Mesodermal cell (in vitro differentiated cells): ENCODE data around the gene C22orf42. TPM values are rescaled to one million over a fixed set of nuclear protein-coding genes. Genes with fewer than 3 reads are reported as not detected.

Experiments used
- H3K27ac ChIP-seq: 2 replicates; pipeline ENCODE4 v1.7.0; 2013; ENCODE audit warnings: mild to moderate bottlenecking, low read depth, low read length, moderate library complexity; ENCODE audit not compliant: severe bottlenecking
- H3K36me3 ChIP-seq: 2 replicates; pipeline ENCODE4 v1.7.1; 2013; ENCODE audit warnings: mild to moderate bottlenecking, low read length, moderate library complexity; ENCODE audit not compliant: control insufficient read depth, insufficient read depth
- H3K4me1 ChIP-seq: one replicate; pipeline ENCODE4 v1.7.1; 2013; ENCODE audit warnings: mild to moderate bottlenecking, low read length; ENCODE audit not compliant: insufficient read depth, control insufficient read depth, poor library complexity, severe bottlenecking
- H3K4me3 ChIP-seq: 2 replicates; pipeline ENCODE4 v1.7.0; 2013; ENCODE audit warnings: low read length, control low read depth, mild to moderate bottlenecking; ENCODE audit not compliant: insufficient read depth, poor library complexity, severe bottlenecking; ENCODE audit errors: extremely low read depth
- H3K9me3 ChIP-seq: 2 replicates; pipeline ENCODE4 v1.7.1; 2013; ENCODE audit warnings: mild to moderate bottlenecking, low read length, moderate library complexity; ENCODE audit not compliant: control insufficient read depth
- WGBS, 2 experiments: methylation state at CpG; one replicate each; pipeline ENCODE4 v1.1.5; 2013; ENCODE audit warnings: missing lambda C conversion rate in 2 of 2; ENCODE audit not compliant: insufficient coverage in 2 of 2; 5-methylcytosine and 5-hydroxymethylcytosine counted together
- polyA plus RNA-seq, 2 experiments: library from polyadenylated mRNA; stranded (reverse); fragments of 50-300 nt; gene quantifications; one replicate each; pipeline ENCODE4 v1.2.3, GENCODE V29; 2013

Gene C22orf42, protein sequence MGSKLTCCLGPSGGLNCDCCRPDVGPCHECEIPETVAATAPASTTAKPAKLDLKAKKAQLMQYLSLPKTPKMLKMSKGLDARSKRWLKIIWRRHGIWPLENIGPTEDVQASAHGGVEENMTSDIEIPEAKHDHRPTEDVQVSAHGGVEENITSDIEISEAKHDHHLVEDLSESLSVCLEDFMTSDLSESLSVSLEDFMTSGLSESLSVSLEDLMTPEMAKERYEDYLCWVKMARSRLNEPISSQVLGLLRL
- polyA plus RNA-seq (2013, experiment 1 of 2): not detected
- not detected for polyA plus RNA-seq (2013, experiment 2 of 2)

DNA sequence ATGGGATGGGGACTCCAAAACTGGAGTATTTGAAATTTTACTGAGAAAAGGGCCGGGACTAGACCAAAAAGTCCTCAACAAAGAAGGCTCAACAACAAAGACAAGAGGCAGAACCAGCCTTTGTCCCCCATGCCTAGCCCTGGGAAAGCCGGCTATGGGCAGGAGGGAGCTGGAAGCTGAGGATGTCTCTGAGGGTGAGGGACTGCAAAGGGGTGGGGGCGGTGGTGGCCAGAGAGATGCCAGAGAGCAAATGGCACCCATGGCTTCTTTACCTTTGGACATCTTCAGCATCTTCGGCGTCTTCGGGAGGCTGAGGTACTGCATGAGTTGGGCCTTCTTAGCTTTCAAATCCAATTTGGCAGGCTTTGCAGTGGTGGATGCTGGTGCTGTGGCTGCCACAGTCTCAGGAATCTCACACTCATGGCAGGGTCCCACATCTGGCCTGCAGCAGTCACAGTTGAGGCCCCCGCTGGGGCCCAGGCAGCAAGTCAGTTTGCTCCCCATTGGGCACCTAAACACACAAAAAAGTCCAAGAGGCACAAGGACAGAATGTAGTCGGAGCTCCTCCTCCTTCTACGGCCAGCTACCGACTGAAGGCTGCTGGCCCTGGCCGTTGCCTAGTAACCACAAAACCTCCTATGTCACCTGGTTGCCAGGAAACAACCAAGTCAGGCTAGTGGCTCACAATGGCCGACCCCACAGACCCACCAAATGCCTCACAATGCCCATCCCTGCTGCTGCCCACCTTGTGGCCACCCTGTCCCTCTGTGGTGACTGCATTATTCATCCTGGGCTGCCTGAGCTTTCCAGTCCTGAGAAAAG lies at the start of gene C22orf42:
C22orf42 (minus strand) TSS at position 592 of the 822 bp plus-strand sequence; CDS start at position 504, 88 bp downstream.
- no peak within 1 kb of the TSS for H3K27ac ChIP-seq
- no peak within 1 kb of the TSS for H3K4me3 ChIP-seq
- WGBS, 2 experiments: 84 to 87% methylated on average over 10 to 11 of the region's 12 CpGs
- H3K4me1 ChIP-seq: no peaks in the 10 kb centered on the region
- no peaks in the 10 kb centered on the region for H3K36me3 ChIP-seq
- no peaks in the 10 kb centered on the region for H3K9me3 ChIP-seq

DNA sequence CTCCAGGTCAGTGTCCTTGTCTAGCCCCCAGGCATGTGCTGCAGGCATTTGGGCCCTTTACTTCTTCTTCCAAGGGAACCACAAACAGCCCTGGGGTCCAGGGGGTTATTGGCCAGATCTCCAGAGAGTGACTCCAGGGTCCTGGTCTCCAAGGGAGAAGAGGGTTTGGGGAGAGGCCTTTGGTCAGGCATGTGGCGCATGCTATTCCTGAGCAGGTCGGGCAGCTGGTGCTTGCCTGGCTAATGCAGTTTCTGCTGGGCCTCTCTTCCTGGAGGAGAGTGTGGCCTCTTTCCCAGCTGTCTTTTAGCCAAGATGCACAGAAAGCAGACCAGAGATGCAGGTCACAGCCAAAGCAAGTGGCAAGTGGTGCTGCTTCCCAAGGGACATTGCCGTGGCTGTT lies 49.6 kb upstream of the C22orf42 start:
- Histone ChIP-seq H3K4me1 (peaks cover 4% of the 10 kb centered on the region), H3K36me3 (no peaks in the 10 kb centered on the region), H3K9me3 (no peaks in the 10 kb centered on the region), H3K27ac (no peak overlapping the region), H3K4me3 (no peak overlapping the region)
- 88 to 91% methylated on average over 3 of the region's 3 CpGs for WGBS, 2 experiments

DNA sequence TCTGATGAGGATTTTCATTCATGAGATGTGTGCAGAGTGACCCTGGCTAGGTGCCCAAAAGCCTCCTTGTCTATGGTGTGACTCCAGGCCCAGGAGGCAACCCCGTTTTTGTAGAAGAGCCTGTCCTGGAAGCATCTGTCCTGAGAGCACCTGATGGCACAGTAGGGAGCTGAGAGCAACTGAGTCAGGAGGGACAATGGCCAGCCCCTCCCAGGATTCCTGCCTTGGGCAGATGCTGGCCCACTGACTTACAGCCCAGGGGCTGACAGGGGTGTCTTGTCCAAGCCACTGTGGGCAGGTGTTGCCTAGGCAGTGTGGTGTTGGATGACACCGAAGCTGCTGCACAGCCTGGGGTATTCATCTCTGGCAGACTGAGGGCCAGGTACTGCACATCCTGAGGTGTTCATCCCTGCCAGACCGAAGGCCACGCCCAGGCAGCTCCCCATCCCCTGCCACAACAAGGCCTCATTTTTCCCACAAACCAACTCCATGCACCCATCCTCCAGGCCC lies 48.9 kb upstream of the C22orf42 start:
- no peaks in the 10 kb centered on the region for H3K36me3 ChIP-seq
- peaks cover 4% of the 10 kb centered on the region for H3K4me1 ChIP-seq
- no peaks in the 10 kb centered on the region for H3K9me3 ChIP-seq
- WGBS, 2 experiments: 85 to 92% methylated on average over 4 of the region's 4 CpGs
- H3K27ac ChIP-seq: no peak overlapping the region
- H3K4me3 ChIP-seq: no peak overlapping the region

DNA sequence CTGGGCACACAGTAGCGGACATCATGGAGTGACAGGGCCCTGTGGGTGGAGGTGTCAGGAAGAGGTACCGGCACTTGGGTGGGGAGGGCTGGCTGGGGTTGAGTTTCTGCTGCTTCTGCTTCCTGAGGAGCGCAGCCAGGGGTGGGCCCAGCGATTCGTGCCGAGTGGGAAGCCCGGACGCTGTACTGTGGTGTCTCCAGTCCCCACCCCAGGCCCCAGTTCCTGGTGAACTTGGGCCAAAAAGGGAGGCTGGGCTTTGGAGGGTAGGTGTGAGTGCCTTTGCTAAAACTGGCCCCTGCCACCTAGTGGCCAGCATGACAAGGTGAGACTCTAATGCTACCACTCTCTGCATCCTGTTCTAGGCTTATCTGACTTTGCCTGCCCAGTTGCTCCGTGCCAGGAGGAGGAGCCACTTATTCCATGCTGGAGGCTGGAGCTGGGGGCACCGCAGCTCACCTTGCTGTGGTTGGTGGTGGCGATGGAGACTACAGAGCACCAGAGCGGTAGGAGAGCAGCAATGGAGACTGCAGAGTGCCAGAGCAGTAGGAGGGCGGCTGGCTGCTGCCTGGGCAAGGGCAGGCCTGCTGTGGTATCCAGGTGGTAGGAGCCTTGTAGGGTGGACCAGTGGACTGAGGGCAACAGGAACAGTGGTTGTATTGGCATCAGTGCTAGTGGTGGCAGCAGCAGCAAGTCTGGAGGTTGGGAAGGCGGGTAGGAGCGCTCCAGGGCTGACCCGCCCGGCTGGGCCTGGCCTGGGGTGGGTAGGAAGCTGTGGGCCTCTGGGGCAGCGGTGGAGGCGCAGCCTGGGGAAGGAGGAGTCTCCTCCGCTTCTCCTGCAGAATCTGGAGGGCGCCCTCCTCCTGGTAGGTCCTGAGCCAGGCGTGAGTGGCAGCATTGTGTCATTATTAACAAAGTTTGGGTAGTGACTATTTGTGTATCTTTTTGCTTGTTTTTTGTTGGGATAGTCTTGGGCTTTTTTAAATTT lies 48.0 kb upstream of the C22orf42 start:
- Histone ChIP-seq H3K4me1 (peaks cover 4% of the 10 kb centered on the region), H3K27ac (no peak overlapping the region), H3K4me3 (no peak overlapping the region), H3K9me3 (no peaks in the 10 kb centered on the region), H3K36me3 (no peaks in the 10 kb centered on the region)
- WGBS, 2 experiments: 79 to 82% methylated on average over 18 to 19 of the region's 22 CpGs

DNA sequence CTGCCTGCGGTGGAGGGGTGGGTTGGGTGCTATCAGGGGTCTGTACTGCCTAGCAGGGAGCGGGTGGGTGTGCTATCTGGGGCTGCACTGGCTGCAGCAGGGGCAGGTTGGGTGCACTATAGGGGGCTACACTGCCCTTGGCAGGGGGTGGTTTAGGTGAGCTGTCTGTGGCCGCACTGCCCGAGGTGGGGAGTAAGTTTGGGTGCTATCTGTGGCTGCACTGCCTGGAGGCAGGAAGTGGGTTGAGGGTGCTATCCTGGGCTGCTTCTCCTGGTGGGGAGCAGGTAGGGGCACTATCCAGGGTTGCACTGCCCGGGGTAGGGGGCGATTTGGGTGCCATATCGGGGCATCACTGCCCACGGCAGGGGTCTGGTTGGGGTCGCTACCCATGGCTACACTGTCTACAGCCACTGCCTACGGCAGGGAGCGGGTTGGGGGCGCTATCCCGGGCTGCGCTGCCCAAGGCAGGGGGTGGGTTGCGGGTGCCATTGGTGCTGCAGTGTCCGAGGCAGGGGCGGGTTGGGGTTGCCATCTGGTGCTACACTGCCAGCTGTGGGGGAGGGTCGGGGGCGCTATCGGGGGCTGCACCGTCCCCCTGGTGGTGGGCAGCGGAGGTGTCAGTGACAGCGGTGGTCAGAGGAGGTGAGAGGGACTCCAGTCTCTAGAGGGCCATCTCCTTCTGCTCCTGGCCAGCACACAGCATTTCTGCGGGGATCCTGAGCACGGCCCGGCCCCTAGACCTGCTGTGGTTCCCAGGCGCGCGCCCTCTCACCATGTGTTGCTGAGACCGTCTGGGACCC lies 47.1 kb upstream of the C22orf42 start:
- H3K9me3 ChIP-seq: no peaks in the 10 kb centered on the region
- 74 to 77% methylated on average over 21 to 27 of the region's 30 CpGs for WGBS, 2 experiments
- H3K4me3 ChIP-seq: no peak overlapping the region

DNA sequence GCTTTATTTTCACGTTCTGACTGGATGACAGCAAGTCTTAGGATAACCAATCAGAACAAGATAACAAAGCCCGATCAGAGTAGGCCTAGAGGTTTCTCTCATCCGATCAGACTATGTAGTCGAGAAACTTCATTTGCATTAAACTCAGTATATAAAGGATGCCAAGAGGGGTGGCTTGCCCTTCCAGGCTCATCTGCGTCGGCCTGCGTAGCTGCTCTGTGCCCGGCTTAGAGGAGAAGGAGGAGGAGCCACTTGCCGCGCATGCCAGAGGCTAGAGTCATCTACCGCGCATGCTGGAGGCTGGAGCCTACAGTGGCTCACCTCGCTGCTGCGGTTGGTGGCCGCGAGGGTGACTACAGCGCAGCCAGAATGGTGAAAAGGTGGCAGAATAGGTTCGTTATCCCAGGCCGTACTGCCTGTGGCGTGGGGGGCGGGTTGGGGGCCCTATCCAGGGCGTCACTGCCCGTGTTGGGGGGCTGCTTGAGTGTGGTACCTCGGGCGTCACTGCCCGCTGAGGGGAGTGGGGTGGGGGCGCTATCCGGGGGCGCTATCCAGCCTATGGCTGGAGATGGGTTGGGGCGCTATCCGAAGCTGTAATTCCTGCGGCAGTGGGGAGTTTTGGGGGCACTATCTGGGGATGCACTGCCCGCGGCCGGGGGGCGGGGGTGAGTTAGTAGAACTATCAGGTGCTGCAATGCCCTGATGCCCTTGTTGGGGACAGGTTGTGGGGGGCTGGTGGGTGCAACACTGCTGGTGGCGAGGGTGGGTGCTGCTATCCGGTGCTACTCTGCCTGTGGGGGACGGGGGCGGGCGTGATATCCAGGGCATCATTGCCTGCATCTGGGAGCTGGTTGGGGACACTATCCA lies 46.0 kb upstream of the C22orf42 start, which contains the start of gene RFPL2:
RFPL2 (minus strand) TSS at position 218 of the 867 bp plus-strand sequence. CDS start 2,622 bp downstream, outside the sequence.
- H3K27ac ChIP-seq: no peak within 1 kb of the TSS
- 21 to 23% methylated on average over 21 to 24 of the region's 41 CpGs for WGBS, 2 experiments
- no peaks in the 10 kb centered on the region for H3K36me3 ChIP-seq
- peaks cover 4% of the 10 kb centered on the region for H3K4me1 ChIP-seq
- no peaks in the 10 kb centered on the region for H3K9me3 ChIP-seq
- H3K4me3 ChIP-seq: peak within 1 kb of the TSS; percentile 26

More for the DNA sequence above, 47.1 kb upstream of the C22orf42 start:
- Histone ChIP-seq H3K4me1 (peaks cover 4% of the 10 kb centered on the region), H3K27ac (no peak overlapping the region), H3K36me3 (no peaks in the 10 kb centered on the region)

DNA sequence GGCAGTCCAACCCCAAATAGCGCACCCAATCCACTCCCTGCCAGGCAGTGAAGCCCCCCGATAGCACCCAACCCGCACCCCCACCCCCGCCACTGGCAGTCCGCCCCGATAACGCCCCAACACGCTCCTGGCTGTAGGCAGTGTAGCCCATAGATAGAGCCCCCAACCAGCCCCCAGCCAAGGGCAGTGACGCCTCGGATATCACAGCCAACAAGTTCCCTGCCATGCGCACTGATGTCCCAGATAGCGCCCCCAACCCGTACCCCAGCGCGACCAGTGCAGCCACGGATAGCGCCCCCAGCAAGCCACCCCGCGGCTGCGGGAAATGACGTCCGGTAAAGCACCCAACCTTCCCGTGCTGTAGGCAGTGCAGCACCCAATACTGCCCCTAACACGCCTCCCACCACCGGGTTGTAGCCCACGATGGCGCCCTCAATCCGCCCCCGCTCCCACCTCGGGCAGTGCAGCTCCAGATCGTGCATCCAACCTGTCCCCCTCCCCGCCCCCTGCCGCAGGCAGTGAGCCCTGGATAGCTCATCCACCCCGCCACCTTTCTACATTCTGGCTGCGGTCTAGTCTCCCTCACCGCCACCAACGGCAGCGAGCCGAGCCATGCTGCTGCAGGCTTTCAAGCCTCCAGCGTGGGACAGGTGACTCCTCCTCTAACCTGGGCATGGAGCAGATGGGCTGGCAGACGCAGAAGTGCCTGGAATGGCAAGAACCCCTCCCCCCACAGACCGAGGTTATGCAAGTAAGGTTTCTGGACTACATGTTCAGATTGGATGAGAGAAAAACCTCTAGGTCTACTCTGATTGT lies 45.1 kb upstream of the C22orf42 start:
- Histone ChIP-seq H3K9me3 (no peaks in the 10 kb centered on the region), H3K27ac (no peak overlapping the region), H3K36me3 (no peaks in the 10 kb centered on the region), H3K4me1 (peaks cover 4% of the 10 kb centered on the region), H3K4me3 (peak overlapping the region; percentile 26)
- 22 to 33% methylated on average over 28 to 36 of the region's 42 CpGs for WGBS, 2 experiments

DNA sequence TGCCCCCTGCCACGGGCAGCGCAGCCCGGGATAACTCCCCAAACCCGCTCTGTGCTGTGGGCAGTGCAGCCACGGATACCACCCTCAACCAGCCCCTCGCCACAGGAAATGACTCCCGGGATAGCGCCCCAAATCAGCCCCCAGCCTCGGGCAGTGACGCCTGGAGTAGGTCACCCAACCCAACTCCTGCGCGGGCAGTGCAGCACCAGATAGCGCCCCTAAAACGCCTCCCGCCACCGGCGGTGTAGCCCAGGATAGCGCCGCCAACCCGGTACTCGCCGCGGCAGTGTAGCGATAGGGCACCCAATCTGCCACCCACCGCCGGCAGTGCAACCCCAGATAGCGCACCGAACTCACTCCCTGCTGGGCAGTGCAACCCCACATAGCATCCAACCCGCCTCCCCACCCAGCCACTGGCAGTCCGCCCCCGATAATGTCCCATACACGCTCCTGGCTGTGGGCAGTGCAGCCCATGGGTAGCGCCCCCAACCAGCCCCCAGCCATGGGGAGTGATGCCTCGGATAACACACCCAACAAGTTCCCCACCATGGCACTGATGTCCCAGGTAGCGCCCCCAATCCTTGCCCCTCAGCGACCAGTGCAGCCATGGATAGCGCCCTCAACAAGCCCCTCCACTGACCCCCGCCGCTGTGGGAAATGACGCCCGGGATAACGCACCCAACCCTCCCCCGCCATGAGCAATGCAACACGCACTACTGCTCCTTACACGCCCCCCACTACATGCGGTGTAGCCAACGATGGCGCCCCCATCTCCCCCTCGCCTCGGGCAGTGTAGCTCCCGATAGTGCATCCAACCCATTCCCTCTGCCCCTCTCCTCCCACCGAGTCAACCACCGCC lies 44.3 kb upstream of the C22orf42 start:
- Histone ChIP-seq H3K4me1 (peaks cover 4% of the 10 kb centered on the region), H3K9me3 (no peaks in the 10 kb centered on the region), H3K36me3 (no peaks in the 10 kb centered on the region), H3K4me3 (no peak overlapping the region), H3K27ac (no peak overlapping the region)
- WGBS, 2 experiments: 87% methylated on average over 21 to 46 of the region's 53 CpGs
